GM06990 (cell line): ENCODE results near the gene MAP4.

Experiments used
- DNase-seq: peaks from one replicate; pipeline ENCODE4 v3.0.0-alpha.2; 2011; ENCODE audit not compliant: insufficient read length; ENCODE audit errors: extremely low read depth
- H3K27me3 ChIP-seq: replicated peaks from 2 replicates; pipeline ENCODE4 v1.6.0; 2011; ENCODE audit warnings: low read length; ENCODE audit not compliant: control insufficient read depth, insufficient read depth
- H3K36me3 ChIP-seq: 2 replicates; pipeline ENCODE4 v1.5.1; 2011; ENCODE audit warnings: low read length; ENCODE audit not compliant: control insufficient read depth, insufficient read depth
- H3K4me3 ChIP-seq: replicated peaks from 2 replicates; pipeline ENCODE4 v1.5.1; 2011; ENCODE audit warnings: low read depth, mild to moderate bottlenecking, control low read depth, low read length
- TF ChIP-seq, protein P1 (sequence below): IDR thresholded peaks from 2 replicates; pipeline ENCODE4 v1.5.1; 2011; ENCODE audit warnings: low read length, control low read depth, mild to moderate bottlenecking, inconsistent platforms; ENCODE audit not compliant: insufficient read depth, poor library complexity, severe bottlenecking

MAP4 gene

DNA sequence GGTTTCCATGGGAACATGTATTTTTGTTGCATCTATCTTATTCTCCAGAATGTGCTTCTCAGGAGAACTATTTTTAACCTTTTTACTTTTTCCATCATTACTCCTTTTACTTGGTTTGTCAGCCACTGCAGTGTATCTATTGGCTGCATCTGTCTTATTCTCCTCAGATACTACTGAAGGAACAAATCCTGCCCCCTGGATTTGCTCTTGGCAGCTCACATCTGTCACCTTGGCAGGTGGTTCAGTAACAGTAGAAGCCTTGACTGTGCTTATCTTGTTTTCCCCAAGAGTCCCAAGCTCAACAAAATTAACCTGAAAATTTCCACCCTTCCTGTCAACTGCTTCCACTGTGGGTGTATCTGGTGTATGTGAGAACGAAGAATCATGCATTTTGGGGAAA is 106.0 kb downstream of the MAP4 start:
- DNase-seq = no peak
- H3K27me3 ChIP-seq = no peaks in the 10 kb centered on the region
- TF ChIP-seq, protein P1, sequence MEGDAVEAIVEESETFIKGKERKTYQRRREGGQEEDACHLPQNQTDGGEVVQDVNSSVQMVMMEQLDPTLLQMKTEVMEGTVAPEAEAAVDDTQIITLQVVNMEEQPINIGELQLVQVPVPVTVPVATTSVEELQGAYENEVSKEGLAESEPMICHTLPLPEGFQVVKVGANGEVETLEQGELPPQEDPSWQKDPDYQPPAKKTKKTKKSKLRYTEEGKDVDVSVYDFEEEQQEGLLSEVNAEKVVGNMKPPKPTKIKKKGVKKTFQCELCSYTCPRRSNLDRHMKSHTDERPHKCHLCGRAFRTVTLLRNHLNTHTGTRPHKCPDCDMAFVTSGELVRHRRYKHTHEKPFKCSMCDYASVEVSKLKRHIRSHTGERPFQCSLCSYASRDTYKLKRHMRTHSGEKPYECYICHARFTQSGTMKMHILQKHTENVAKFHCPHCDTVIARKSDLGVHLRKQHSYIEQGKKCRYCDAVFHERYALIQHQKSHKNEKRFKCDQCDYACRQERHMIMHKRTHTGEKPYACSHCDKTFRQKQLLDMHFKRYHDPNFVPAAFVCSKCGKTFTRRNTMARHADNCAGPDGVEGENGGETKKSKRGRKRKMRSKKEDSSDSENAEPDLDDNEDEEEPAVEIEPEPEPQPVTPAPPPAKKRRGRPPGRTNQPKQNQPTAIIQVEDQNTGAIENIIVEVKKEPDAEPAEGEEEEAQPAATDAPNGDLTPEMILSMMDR = no peak
- H3K4me3 ChIP-seq = no peak overlapping the region
- H3K36me3 ChIP-seq = peaks cover 5% of the 10 kb centered on the region

DNA sequence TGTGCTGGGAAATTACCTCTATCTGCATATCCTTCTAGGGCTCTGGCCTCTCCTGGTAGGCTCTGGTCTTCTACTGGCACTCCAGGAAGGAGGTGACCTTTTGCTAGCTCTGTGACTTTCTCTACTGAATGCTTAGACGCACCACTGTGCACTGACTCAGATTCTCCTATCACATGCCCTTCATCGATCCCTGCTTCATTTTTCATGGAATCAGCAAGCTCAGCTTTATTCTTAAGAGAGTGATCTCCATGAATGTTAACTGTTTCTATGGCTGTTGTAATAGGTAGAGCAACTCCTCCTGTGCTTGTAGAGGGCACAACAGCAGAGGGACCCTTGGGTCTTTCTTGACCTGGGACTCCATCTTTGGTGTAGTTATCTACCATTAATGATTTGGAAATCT is 106.6 kb downstream of the MAP4 start:
- Histone ChIP-seq H3K27me3 (no peaks in the 10 kb centered on the region), H3K36me3 (peaks cover 5% of the 10 kb centered on the region)

DNA sequence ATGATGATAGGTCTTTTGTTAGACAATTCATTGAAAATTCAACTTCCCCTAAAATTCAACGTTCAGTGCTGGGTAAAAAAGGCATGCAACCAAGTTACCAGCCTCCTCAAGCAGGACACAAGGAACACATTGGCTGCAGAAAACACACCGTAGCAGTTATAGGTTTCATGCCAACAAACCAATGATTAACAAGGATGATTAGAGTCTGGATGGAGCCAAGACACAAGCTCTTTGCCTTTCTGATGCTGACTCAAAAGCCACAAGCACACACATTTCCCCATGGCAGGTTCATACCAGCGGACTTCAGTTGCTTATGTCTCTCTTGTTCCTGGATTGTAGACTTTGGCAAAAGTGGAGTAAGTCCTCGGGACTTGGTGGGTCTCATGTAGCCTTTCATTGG is 107.5 kb downstream of the MAP4 start:
- peaks cover 5% of the 10 kb centered on the region for H3K36me3 ChIP-seq

More for the DNA sequence above, 106.6 kb downstream of the MAP4 start:
- TF ChIP-seq, protein P1 = no peak
- no peak for DNase-seq
- H3K4me3 ChIP-seq = no peak overlapping the region

DNA sequence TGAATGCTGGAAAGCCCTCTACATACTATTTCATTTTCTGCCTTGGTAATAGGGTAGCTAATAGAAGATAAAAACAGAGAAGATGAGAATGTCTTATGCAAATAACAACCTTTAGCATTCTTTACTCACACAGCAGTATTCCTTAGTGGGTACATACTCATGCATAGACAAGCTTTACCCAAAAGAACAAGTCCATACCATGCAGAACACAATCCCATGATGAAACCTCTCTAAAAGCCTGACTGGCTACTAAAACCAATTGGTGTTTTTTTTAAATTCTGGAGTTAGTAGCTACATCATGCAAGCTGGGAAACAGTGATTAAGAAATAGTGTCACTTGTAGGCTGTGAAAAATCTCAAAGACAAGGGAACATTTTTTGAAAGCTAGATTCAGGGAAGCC is 108.4 kb downstream of the MAP4 start:
- H3K36me3 ChIP-seq = peaks cover 5% of the 10 kb centered on the region

More for the DNA sequence above, 107.5 kb downstream of the MAP4 start:
- no peak for DNase-seq
- TF ChIP-seq, protein P1 = no peak
- no peak overlapping the region for H3K4me3 ChIP-seq
- H3K27me3 ChIP-seq = no peaks in the 10 kb centered on the region

DNA sequence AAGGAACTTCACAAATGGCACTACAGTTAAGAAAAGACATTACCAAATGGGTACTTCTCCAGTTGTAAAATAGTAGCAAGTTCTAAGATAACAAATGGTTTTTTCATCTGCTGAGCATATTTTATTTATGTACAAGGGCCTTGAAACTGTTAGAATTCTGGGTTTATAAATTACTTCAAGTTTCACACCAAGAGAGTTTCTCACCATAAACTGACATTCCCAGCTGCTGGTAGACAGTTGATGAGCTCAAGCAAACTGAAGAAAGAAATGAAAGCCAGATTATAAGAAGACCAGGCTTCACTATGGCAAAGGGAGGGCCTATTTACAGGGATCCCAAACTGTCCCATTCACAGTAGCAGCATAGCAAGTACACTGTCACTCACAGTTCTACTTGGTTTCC is 113.5 kb downstream of the MAP4 start:
- no peak for DNase-seq
- H3K36me3 ChIP-seq = no peaks in the 10 kb centered on the region; the same call in 1 of the 2 replicates
- H3K27me3 ChIP-seq = no peaks in the 10 kb centered on the region
- no peak overlapping the region for H3K4me3 ChIP-seq
- TF ChIP-seq, protein P1 = no peak

More for the DNA sequence above, 108.4 kb downstream of the MAP4 start:
- no peaks in the 10 kb centered on the region for H3K27me3 ChIP-seq
- H3K4me3 ChIP-seq = no peak overlapping the region
- TF ChIP-seq, protein P1 = no peak
- no peak for DNase-seq

DNA sequence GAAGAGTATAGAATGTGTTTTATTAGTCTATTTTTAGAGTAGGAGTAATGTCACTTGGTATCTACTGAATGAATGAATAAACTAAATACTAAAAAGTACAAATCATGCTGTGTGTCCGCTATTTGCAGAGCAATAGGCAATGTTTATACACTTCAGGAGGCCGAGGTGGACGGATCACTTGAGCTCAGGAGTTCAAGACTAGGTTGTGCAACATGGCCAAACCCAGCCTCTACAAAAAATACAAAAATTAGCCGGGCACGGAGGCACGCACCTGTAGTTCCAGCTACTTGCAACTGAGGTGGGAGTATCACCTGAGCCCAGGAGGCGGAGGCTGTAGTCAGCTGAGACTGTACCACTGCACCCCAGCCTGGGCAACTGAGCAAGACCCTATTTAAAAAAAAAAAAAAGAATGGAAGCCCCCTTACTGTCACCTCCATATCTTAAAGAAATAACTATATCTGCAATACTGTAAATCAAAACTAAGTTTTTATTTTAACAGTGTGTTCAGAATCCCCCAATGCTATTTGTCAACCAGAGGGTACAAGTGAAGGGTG is 114.9 kb downstream of the MAP4 start:
- DNase-seq = no peak
- TF ChIP-seq, protein P1 = no peak
- H3K4me3 ChIP-seq = no peak overlapping the region
- no peaks in the 10 kb centered on the region for H3K27me3 ChIP-seq
- no peaks in the 10 kb centered on the region; the same call in 1 of the 2 replicates for H3K36me3 ChIP-seq
